GM18519 (cell line): Measurements from ENCODE around the gene LANCL1.

Experiments
- ATAC-seq: cut with Tn5 transposase; IDR thresholded peaks from one replicate; pipeline ENCODE4 v1.9.1; 2021; ENCODE audit warnings: mild to moderate bottlenecking, moderate library complexity; ENCODE audit not compliant: unreplicated experiment, low FRiP score

LANCL1 gene

GRCh38 chr2:210476194-210477128 is at the start of gene LANCL1:
Gene LANCL1, minus strand, starts transcription at chr2:210476759. Its CDS starts 363 bp downstream, at chr2:210476396.
- ATAC-seq, result peak; percentile 99

- ATAC-seq, result no peak
These were observed 48.0 kb upstream of the LANCL1 start for GRCh38 chr2:210524533-210524932.

GRCh38 chr2:210523650-210524289 is 47.2 kb upstream of the LANCL1 start:
- ATAC-seq, result no peak

GRCh38 chr2:210522399-210522798 is 45.8 kb upstream of the LANCL1 start:
- ATAC-seq, result no peak

GRCh38 chr2:210519594-210519993 is 43.0 kb upstream of the LANCL1 start:
- no peak for ATAC-seq

GRCh38 chr2:210517264-210517663 is 40.7 kb upstream of the LANCL1 start:
- ATAC-seq, result no peak

- ATAC-seq, result no peak
These were observed 39.4 kb upstream of the LANCL1 start for GRCh38 chr2:210515911-210516310.

- no peak for ATAC-seq
These were observed 27.2 kb upstream of the LANCL1 start for GRCh38 chr2:210503725-210504191.

GRCh38 chr2:210503001-210503623 is 26.6 kb upstream of the LANCL1 start:
- ATAC-seq, result peak; percentile 92

GRCh38 chr2:210496512-210496911 is 20.0 kb upstream of the LANCL1 start:
- ATAC-seq, result peak; percentile 82

- no peak for ATAC-seq
These were observed 17.0 kb upstream of the LANCL1 start for GRCh38 chr2:210493528-210493927.

- no peak for ATAC-seq
These were observed 5.1 kb upstream of the LANCL1 start for GRCh38 chr2:210481601-210482175.

GRCh38 chr2:210480764-210481163 is 4.2 kb upstream of the LANCL1 start:
- ATAC-seq, result no peak

- ATAC-seq, result no peak
These were observed 3.5 kb upstream of the LANCL1 start for GRCh38 chr2:210480079-210480478.

GRCh38 chr2:210478661-210479060 is 2.1 kb upstream of the LANCL1 start:
- no peak for ATAC-seq

- no peak for ATAC-seq
These were observed 937 bp upstream of the LANCL1 start for GRCh38 chr2:210477496-210477895.

GRCh38 chr2:210475706-210476105 is 853 bp downstream of the LANCL1 start:
- ATAC-seq, result no peak

GRCh38 chr2:210474776-210475175 is 1.8 kb downstream of the LANCL1 start:
- no peak for ATAC-seq

GRCh38 chr2:210461401-210461800 is 15.2 kb downstream of the LANCL1 start:
- ATAC-seq, result peak; percentile 40

- ATAC-seq, result peak; percentile 40
These were observed 16.0 kb downstream of the LANCL1 start for GRCh38 chr2:210460322-210461227.
